GM23248 (cell line): ENCODE data around the gene RBM43.
"Not testable (repeated sequence)": the region's sequence is repeated elsewhere in the genome, so short reads cannot be mapped to it uniquely, and the experiment has no call there.

Experiments
- EZH2 ChIP-seq: fragments of 200-600 bp; sonication (generic); IDR thresholded peaks from 2 replicates; pipeline ENCODE4 v1.6.1; 2018; ENCODE audit warnings: antibody characterized with exemption, mild to moderate bottlenecking; ENCODE audit not compliant: insufficient read depth, poor library complexity, severe bottlenecking
- EZH2phosphoT487 ChIP-seq: fragments of 200-600 bp; sonication (generic); IDR thresholded peaks from 2 replicates; pipeline ENCODE4 v1.6.1; 2018; ENCODE audit warnings: antibody characterized with exemption, moderate library complexity, mild to moderate bottlenecking, low read depth; ENCODE audit not compliant: insufficient read depth

GRCh38 chr2:151233288-151233687, 28.4 kb downstream of the RBM43 start:
- not testable (repeated sequence) for TF ChIP-seq EZH2phosphoT487, EZH2
